ENCODE measurements around the gene CA9. TPM values are rescaled to one million over a fixed set of nuclear protein-coding genes. Genes with fewer than 3 reads are reported as not detected.

The CA9 gene
- total RNA-seq, 1 experiment from 2014 or later, result not detected

DNA sequence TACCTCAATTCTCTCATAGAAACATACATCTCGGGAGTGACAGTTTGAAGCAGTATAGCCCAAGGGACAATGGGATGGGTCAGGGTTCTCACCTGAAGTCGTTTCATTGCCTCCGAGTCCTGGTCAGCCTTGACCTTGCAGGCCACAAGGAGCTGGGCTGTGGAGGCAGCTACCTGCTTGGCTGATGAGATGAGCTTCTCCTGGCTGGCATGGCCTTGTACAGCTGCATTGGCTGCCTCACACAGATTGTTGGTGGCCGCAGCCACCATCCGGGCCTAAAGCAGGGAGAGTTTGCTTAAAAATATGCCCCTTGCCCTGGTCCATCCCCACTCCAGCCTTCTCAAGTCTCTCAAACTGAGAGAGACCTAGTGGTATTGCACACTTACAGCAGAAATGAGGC, 24.5 kb downstream of the CA9 start:
- Histone ChIP-seq H3K4me1 (peaks cover 8% of the 10 kb centered on the region), H3K36me3 (ENCODE audit: control insufficient read depth, insufficient read depth, low read length) (peaks cover 1% of the 10 kb centered on the region), H3K9me3 (no peaks in the 10 kb centered on the region), H3K27me3 (replicated peaks; ENCODE audit: control insufficient read depth, insufficient read depth, low read length) (no peaks in the 10 kb centered on the region), H3K4me3 (ENCODE audit: low read depth, low read length) (no peak overlapping the region)
- DNase-seq, result no peak
- CTCF ChIA-PET, result interaction anchor here (0.7 to 4.8 kb wide), 3 partner anchors 25 to 40 kb away, joined by 3 to 35 read pairs (median 5); partner anchors contain the start of genes ARHGEF39, CA9, CCDC107 and RMRP
- Mint-ChIP-seq H3K4me3 (ENCODE audit: unreplicated experiment) (no peak overlapping the region), H3K27me3 (ENCODE audit: insufficient read depth, unreplicated experiment) (no peaks in the 10 kb centered on the region), H3K9me3 (ENCODE audit: unreplicated experiment) (no peaks in the 10 kb centered on the region), H3K4me1 (ENCODE audit: low read depth, unreplicated experiment) (no peaks in the 10 kb centered on the region), H3K36me3 (ENCODE audit: insufficient read depth, unreplicated experiment) (peaks cover 21% of the 10 kb centered on the region), H3K27ac (ENCODE audit: unreplicated experiment) (no peak overlapping the region)
- POLR2A ChIA-PET, result no interaction called here
- no peak for TF ChIP-seq CTCF (IDR thresholded peaks at IDR 0.05; ENCODE audit: insufficient read depth in 1 of 2, low read depth in 1 of 2, low read length in 1 of 2, severe bottlenecking in 1 of 2, unreplicated experiment in 1 of 2)
- no TSS peak for BruUV-seq (replicated peaks)
- intact Hi-C loops (cut with micrococcal nuclease; ENCODE audit: unreplicated experiment), result no loop called here

- DNase-seq, result no peak
- ChIA-PET POLR2A (no interaction called here), CTCF (no interaction called here)
- Mint-ChIP-seq H3K27ac (ENCODE audit: unreplicated experiment) (no peak overlapping the region), H3K4me3 (ENCODE audit: unreplicated experiment) (no peak overlapping the region), H3K9me3 (ENCODE audit: unreplicated experiment) (no peaks in the 10 kb centered on the region), H3K4me1 (ENCODE audit: low read depth, unreplicated experiment) (no peaks in the 10 kb centered on the region), H3K36me3 (ENCODE audit: insufficient read depth, unreplicated experiment) (peaks cover 36% of the 10 kb centered on the region), H3K27me3 (ENCODE audit: insufficient read depth, unreplicated experiment) (no peaks in the 10 kb centered on the region)
- no peak for TF ChIP-seq CTCF (IDR thresholded peaks at IDR 0.05; ENCODE audit: insufficient read depth in 1 of 2, low read depth in 1 of 2, low read length in 1 of 2, severe bottlenecking in 1 of 2, unreplicated experiment in 1 of 2)
- Histone ChIP-seq H3K4me1 (peaks cover 8% of the 10 kb centered on the region), H3K36me3 (ENCODE audit: control insufficient read depth, insufficient read depth, low read length) (peaks cover 1% of the 10 kb centered on the region), H3K4me3 (ENCODE audit: low read depth, low read length) (no peak overlapping the region), H3K27me3 (replicated peaks; ENCODE audit: control insufficient read depth, insufficient read depth, low read length) (no peaks in the 10 kb centered on the region), H3K9me3 (no peaks in the 10 kb centered on the region)
- BruUV-seq (replicated peaks), result no TSS peak
- intact Hi-C loops (cut with micrococcal nuclease; ENCODE audit: unreplicated experiment), result no loop called here
Measured at GRCh38 chr9:35700031-35700430, 26.3 kb downstream of the CA9 start.

GRCh38 chr9:35700942-35701341, 27.2 kb downstream of the CA9 start:
- intact Hi-C loops (cut with micrococcal nuclease; ENCODE audit: unreplicated experiment), result no loop called here
- no peak overlapping the region for H3K4me3 Mint-ChIP-seq (ENCODE audit: unreplicated experiment)
- H3K27me3 Mint-ChIP-seq (ENCODE audit: insufficient read depth, unreplicated experiment), result no peaks in the 10 kb centered on the region
- no peaks in the 10 kb centered on the region for H3K9me3 Mint-ChIP-seq (ENCODE audit: unreplicated experiment)
- TF ChIP-seq CTCF (IDR thresholded peaks at IDR 0.05; ENCODE audit: insufficient read depth in 1 of 2, low read depth in 1 of 2, low read length in 1 of 2, severe bottlenecking in 1 of 2, unreplicated experiment in 1 of 2), result no peak
- Histone ChIP-seq H3K4me3 (ENCODE audit: low read depth, low read length) (no peak overlapping the region), H3K9me3 (no peaks in the 10 kb centered on the region), H3K36me3 (ENCODE audit: control insufficient read depth, insufficient read depth, low read length) (peaks cover 3% of the 10 kb centered on the region), H3K27me3 (replicated peaks; ENCODE audit: control insufficient read depth, insufficient read depth, low read length) (no peaks in the 10 kb centered on the region), H3K4me1 (peaks cover 5% of the 10 kb centered on the region)
- CTCF ChIA-PET, result no interaction called here
- DNase-seq, result no peak
- H3K4me1 Mint-ChIP-seq (ENCODE audit: low read depth, unreplicated experiment), result no peaks in the 10 kb centered on the region
- H3K36me3 Mint-ChIP-seq (ENCODE audit: insufficient read depth, unreplicated experiment), result peaks cover 37% of the 10 kb centered on the region
- H3K27ac Mint-ChIP-seq (ENCODE audit: unreplicated experiment), result no peak overlapping the region
- POLR2A ChIA-PET, result no interaction called here
- no TSS peak for BruUV-seq (replicated peaks)
